ENCODE measurements around the gene CGB2. TPM values are rescaled to one million over a fixed set of nuclear protein-coding genes. Genes with fewer than 3 reads are reported as not detected.
"Not testable (repeated sequence)": the region's sequence is repeated elsewhere in the genome, so short reads cannot be mapped to it uniquely, and the experiment has no call there.

Gene CGB2
- total and polyA plus RNA-seq, 2 of the 13 experiments (the other 11 are each of a cell fraction or from before 2014, with no cell fraction given): not detected

GRCh38 chr19:49025599-49025998, 6.1 kb upstream of the CGB2 start:
- H3K9me3 ChIP-seq (ENCODE audit: low read length); DNase-seq (ENCODE audit: low spot score); in situ Hi-C loops (cut with HindIII; ENCODE audit: extremely low pct_ligation_motif_present, low pct_unique_long_range_greater_than_20kb); H3K27ac ChIP-seq (ENCODE audit: extremely low read length, insufficient read depth, low read length); ATAC-seq; H3K36me3 ChIP-seq (replicated peaks in 1 of 2; ENCODE audit: control insufficient read depth in 1 of 2, insufficient read depth in 2 of 2, low read length in 2 of 2); H4K20me1 ChIP-seq (ENCODE audit: insufficient read depth, low read length); POLR2A ChIA-PET; H3K9ac ChIP-seq (ENCODE audit: insufficient read depth, low read depth, low read length); FAIRE-seq; intact Hi-C loops (cut with micrococcal nuclease; ENCODE audit: unreplicated experiment); BruUV-seq (replicated peaks); H3K4me2 ChIP-seq (ENCODE audit: low read depth, low read length); H3K79me2 ChIP-seq (ENCODE audit: insufficient read depth, low read length); CTCF ChIA-PET (ENCODE audit: low intra/inter-chr PET ratio, low total read pairs); H3K4me3 ChIP-seq (replicated peaks in 1 of 3; ENCODE audit: insufficient read depth in 1 of 3, low read depth in 2 of 3, low read length in 3 of 3); H2AFZ ChIP-seq (ENCODE audit: low read length): not testable (repeated sequence)
- H3K4me1 ChIP-seq (ENCODE audit: insufficient read depth, low read length): peaks cover 10% of the 10 kb centered on the region; the same call in 1 of the 2 replicates
- peaks cover 0 to 16% of the 10 kb centered on the region in 2 experiments; a peak in 3 of 5 replicates for H3K27me3 ChIP-seq (ENCODE audit: control insufficient read depth in 1 of 2, insufficient read depth in 2 of 2, low read length in 2 of 2)
- 22% methylated on average over 17 of the region's 23 CpGs for WGBS (ENCODE audit: low lambda C conversion rate)

GRCh38 chr19:49028686-49029085, 3.0 kb upstream of the CGB2 start:
- DNase-seq (ENCODE audit: low spot score); in situ Hi-C loops (cut with HindIII; ENCODE audit: extremely low pct_ligation_motif_present, low pct_unique_long_range_greater_than_20kb); ATAC-seq; CTCF ChIA-PET (ENCODE audit: low intra/inter-chr PET ratio, low total read pairs); H3K36me3 ChIP-seq (replicated peaks in 1 of 2; ENCODE audit: control insufficient read depth in 1 of 2, insufficient read depth in 2 of 2, low read length in 2 of 2); H3K4me1 ChIP-seq (ENCODE audit: insufficient read depth, low read length); H3K9me3 ChIP-seq (ENCODE audit: low read length); H3K27ac ChIP-seq (ENCODE audit: extremely low read length, insufficient read depth, low read length); BruUV-seq (replicated peaks); intact Hi-C loops (cut with micrococcal nuclease; ENCODE audit: unreplicated experiment); H2AFZ ChIP-seq (ENCODE audit: low read length); H3K9ac ChIP-seq (ENCODE audit: insufficient read depth, low read depth, low read length); H3K4me2 ChIP-seq (ENCODE audit: low read depth, low read length); POLR2A ChIA-PET; H3K27me3 ChIP-seq (ENCODE audit: control insufficient read depth in 1 of 2, insufficient read depth in 2 of 2, low read length in 2 of 2); H3K79me2 ChIP-seq (ENCODE audit: insufficient read depth, low read length); H3K4me3 ChIP-seq (replicated peaks in 1 of 3; ENCODE audit: insufficient read depth in 1 of 3, low read depth in 2 of 3, low read length in 3 of 3); FAIRE-seq; H4K20me1 ChIP-seq (ENCODE audit: insufficient read depth, low read length): not testable (repeated sequence)
- WGBS (ENCODE audit: low lambda C conversion rate): 28% methylated on average over 6 of the region's 9 CpGs

GRCh38 chr19:49029749-49030148, 1.9 kb upstream of the CGB2 start:
- ATAC-seq; POLR2A ChIA-PET; FAIRE-seq; CTCF ChIA-PET (ENCODE audit: low intra/inter-chr PET ratio, low total read pairs); H3K36me3 ChIP-seq (replicated peaks in 1 of 2; ENCODE audit: control insufficient read depth in 1 of 2, insufficient read depth in 2 of 2, low read length in 2 of 2); H3K9ac ChIP-seq (ENCODE audit: insufficient read depth, low read depth, low read length); H3K4me2 ChIP-seq (ENCODE audit: low read depth, low read length); H4K20me1 ChIP-seq (ENCODE audit: insufficient read depth, low read length); DNase-seq (ENCODE audit: low spot score); H3K27me3 ChIP-seq (ENCODE audit: control insufficient read depth in 1 of 2, insufficient read depth in 2 of 2, low read length in 2 of 2); H3K27ac ChIP-seq (ENCODE audit: extremely low read length, insufficient read depth, low read length); intact Hi-C loops (cut with micrococcal nuclease; ENCODE audit: unreplicated experiment); in situ Hi-C loops (cut with HindIII; ENCODE audit: extremely low pct_ligation_motif_present, low pct_unique_long_range_greater_than_20kb); H3K79me2 ChIP-seq (ENCODE audit: insufficient read depth, low read length); H2AFZ ChIP-seq (ENCODE audit: low read length); H3K4me1 ChIP-seq (ENCODE audit: insufficient read depth, low read length); H3K4me3 ChIP-seq (replicated peaks in 1 of 3; ENCODE audit: insufficient read depth in 1 of 3, low read depth in 2 of 3, low read length in 3 of 3); H3K9me3 ChIP-seq (ENCODE audit: low read length); BruUV-seq (replicated peaks): not testable (repeated sequence)
- WGBS (ENCODE audit: low lambda C conversion rate): 14% methylated on average over 2 of the region's 14 CpGs

- FAIRE-seq; H3K4me3 ChIP-seq (replicated peaks in 1 of 3; ENCODE audit: insufficient read depth in 1 of 3, low read depth in 2 of 3, low read length in 3 of 3); H4K20me1 ChIP-seq (ENCODE audit: insufficient read depth, low read length); intact Hi-C loops (cut with micrococcal nuclease; ENCODE audit: unreplicated experiment); in situ Hi-C loops (cut with HindIII; ENCODE audit: extremely low pct_ligation_motif_present, low pct_unique_long_range_greater_than_20kb); ATAC-seq; POLR2A ChIA-PET; H3K27me3 ChIP-seq (ENCODE audit: control insufficient read depth in 1 of 2, insufficient read depth in 2 of 2, low read length in 2 of 2); H3K36me3 ChIP-seq (replicated peaks in 1 of 2; ENCODE audit: control insufficient read depth in 1 of 2, insufficient read depth in 2 of 2, low read length in 2 of 2); H3K27ac ChIP-seq (ENCODE audit: extremely low read length, insufficient read depth, low read length); H3K4me1 ChIP-seq (ENCODE audit: insufficient read depth, low read length); DNase-seq (ENCODE audit: low spot score); H3K9me3 ChIP-seq (ENCODE audit: low read length); H3K4me2 ChIP-seq (ENCODE audit: low read depth, low read length); H3K9ac ChIP-seq (ENCODE audit: insufficient read depth, low read depth, low read length); H2AFZ ChIP-seq (ENCODE audit: low read length); BruUV-seq (replicated peaks); CTCF ChIA-PET (ENCODE audit: low intra/inter-chr PET ratio, low total read pairs); H3K79me2 ChIP-seq (ENCODE audit: insufficient read depth, low read length): not testable (repeated sequence)
- WGBS (ENCODE audit: low lambda C conversion rate): 45% methylated on average over 4 of the region's 8 CpGs
Measured at GRCh38 chr19:49030323-49030722, 1.4 kb upstream of the CGB2 start.
